HepG2 (cell line): ENCODE measurements around the gene SEBOX. TPM values are rescaled to one million over a fixed set of nuclear protein-coding genes. Genes with fewer than 3 reads are reported as not detected.

Source experiments
- BRF2 ChIP-seq: sonication (generic); formaldehyde crosslinking; IDR thresholded peaks from 2 replicates; pipeline ENCODE4 v1.8.1; 2022; ENCODE audit warnings: mild to moderate bottlenecking, missing genetic modification reagents
- CSRNP1 ChIP-seq: sonication (generic); formaldehyde crosslinking; IDR thresholded peaks from 2 replicates; pipeline ENCODE4 v1.8.1; 2023; ENCODE audit warnings: mild to moderate bottlenecking, missing genetic modification reagents
- HMG20B ChIP-seq: conservative IDR thresholded peaks from 2 replicates; pipeline ENCODE4 v1.6.1; 2016; ENCODE audit warnings: missing genetic modification reagents, missing compliant biosample characterization
- LCORL ChIP-seq, 2 experiments: fragments of 450-650 bp in 1 of 2; sonication (generic) in 1 of 2; formaldehyde crosslinking in 1 of 2; IDR thresholded peaks; 2 replicates each; pipeline versions ENCODE4 v1.5.0 to v1.6.1; 2017 to 2020; ENCODE audit warnings: antibody characterized with exemption in 1 of 2, missing genetic modification reagents in 1 of 2
- MXD3 ChIP-seq: IDR thresholded peaks from 2 replicates; pipeline ENCODE4 v1.6.1; 2016; ENCODE audit warnings: mild to moderate bottlenecking, missing biosample characterization, missing genetic modification reagents
- SIX1 ChIP-seq: sonication (generic); formaldehyde crosslinking; IDR thresholded peaks from 2 replicates; pipeline ENCODE4 v1.4.0; 2020; ENCODE audit warnings: missing genetic modification reagents, borderline replicate concordance
- STAT6 ChIP-seq: sonication (generic); formaldehyde crosslinking; IDR thresholded peaks from 2 replicates; pipeline ENCODE4 v1.4.0; 2020; ENCODE audit warnings: missing genetic modification reagents, mild to moderate bottlenecking, borderline replicate concordance
- THAP8 ChIP-seq: sonication (generic); formaldehyde crosslinking; IDR thresholded peaks from 2 replicates; pipeline ENCODE4 v1.5.1; 2020; ENCODE audit warnings: missing genetic modification reagents, mild to moderate bottlenecking, borderline replicate concordance
- ZNF160 ChIP-seq: sonication (generic); formaldehyde crosslinking; IDR thresholded peaks from 2 replicates; pipeline ENCODE4 v1.8.0; 2022; ENCODE audit warnings: mild to moderate bottlenecking, inconsistent platforms, missing genetic modification reagents
- ZNF318 ChIP-seq: sonication (generic); formaldehyde crosslinking; IDR thresholded peaks from 2 replicates; pipeline ENCODE4 v1.4.0; 2020; ENCODE audit warnings: mild to moderate bottlenecking, missing genetic modification reagents
- ZNF614 ChIP-seq: IDR thresholded peaks from 2 replicates; pipeline ENCODE4 v1.6.1; 2018; ENCODE audit warnings: missing biosample characterization, missing genetic modification reagents, inconsistent platforms, borderline replicate concordance
- polyA plus RNA-seq, 8 experiments: library from polyadenylated mRNA; depleted of rRNA in 3 of 8; stranded (reverse) in 7 of 8; unstranded in 1 of 8; fragments of >200 nt; fragmentation: Illumina TruSeq in 4 of 8; extraction: Trizol in 4 of 8; gene quantifications; 2 replicates each; pipeline versions ENCODE4 v1.2.1 to v1.2.3, GENCODE V29; 2011 to 2016; ENCODE audit warnings: low read depth in 4 of 8, missing spikeins in 1 of 8, mixed read lengths in 1 of 8; ENCODE audit not compliant: insufficient read depth in 1 of 8
- total RNA-seq, 5 experiments: library from RNA; depleted of rRNA; stranded (reverse); fragments of >200 nt; fragmentation: Illumina TruSeq; extraction: Trizol; gene quantifications; 2 replicates each; pipeline ENCODE4 v1.2.3, GENCODE V29; 2016; ENCODE audit warnings: low read depth in 1 of 5

SEBOX gene
- total and polyA plus RNA-seq, 2 of the 13 experiments (the other 11 are each of a cell fraction or from before 2014, with no cell fraction given): not detected

- TF ChIP-seq ZNF318: no peak
- peak; percentile 53; the same call in 1 of the 2 replicates for TF ChIP-seq THAP8 (CRISPR knock-in tag)
- TF ChIP-seq SIX1 (CRISPR knock-in tag): no peak
- no peak for TF ChIP-seq CSRNP1 (CRISPR knock-in tag)
- TF ChIP-seq ZNF614 (CRISPR knock-in tag): peak; percentile 87; the same call in 1 of the 2 replicates
- TF ChIP-seq HMG20B: no peak
- TF ChIP-seq LCORL (IDR thresholded peaks at IDR 0.05): no peak
- 0 out of 2 replicates have a peak, but pooled peaks have one; percentile 26 for TF ChIP-seq LCORL (CRISPR knock-in tag; IDR thresholded peaks at IDR 0.05)
- no peak for TF ChIP-seq BRF2 (CRISPR knock-in tag)
- TF ChIP-seq STAT6 (CRISPR knock-in tag): peak; percentile 81; the same call in 1 of the 2 replicates
- TF ChIP-seq ZNF160: 0 out of 2 replicates have a peak, but pooled peaks have one; percentile 7
- peak; percentile 34; the same call in 1 of the 2 replicates for TF ChIP-seq MXD3 (CRISPR knock-in tag)
These were observed 29.6 kb downstream of the SEBOX start, which contains the start of the genes IFT20 and TNFAIP1 (continued) for GRCh38 chr17:28335201-28335958.
